Bronchial smooth muscle cell (primary cell): ENCODE results near the gene C15orf40. TPM values are rescaled to one million over a fixed set of nuclear protein-coding genes. Genes with fewer than 3 reads are reported as not detected.

ENCODE experiments used
- total RNA-seq: library from RNA; depleted of rRNA; stranded (reverse); fragments of >200 nt; gene quantifications from 2 replicates; pipeline ENCODE4 v1.2.1, GENCODE V29; 2014

C15orf40 gene
- total RNA-seq = 12.6 and 32.6 TPM in 2 replicates

GRCh38 chr15:83011271-83012075, at the start of gene C15orf40:
TSS of gene C15orf40 (minus strand) at chr15:83011639. CDS start at chr15:83011607, 32 bp downstream.

GRCh38 chr15:82985688-82986441, 25.6 kb downstream of the C15orf40 start, which contains the start of gene RAMAC:
TSS of gene RAMAC (plus strand) at chr15:82986210. CDS start at chr15:82989019, 2,809 bp downstream.

GRCh38 chr15:82952158-82953081, 59.0 kb downstream of the C15orf40 start, which contains the start of gene HOMER2:
TSS of gene HOMER2 (minus strand) at chr15:82952720. CDS start at chr15:82952535, 185 bp downstream.

Other genes starting within 250 kb of the C15orf40 start
- gene FSD2, start 205.6 kb downstream of the C15orf40 start, total RNA-seq = not detected in 2 replicates
- gene WHAMM, start 202.0 kb downstream of the C15orf40 start, total RNA-seq = 2.0 and 2.5 TPM in 2 replicates
- 9.0 and 10.2 TPM in 2 replicates for gene HOMER2, start 58.9 kb downstream of the C15orf40 start, total RNA-seq
- 28.5 and 33.4 TPM in 2 replicates for gene RAMAC, start 25.4 kb downstream of the C15orf40 start, total RNA-seq
- gene BTBD1, start 55.6 kb upstream of the C15orf40 start, total RNA-seq = 67.2 and 92.5 TPM in 2 replicates
- gene TM6SF1, start 96.0 kb upstream of the C15orf40 start, total RNA-seq = 1.9 and 2.0 TPM in 2 replicates
- gene HDGFL3, start 196.2 kb upstream of the C15orf40 start, total RNA-seq = 16.1 and 18.9 TPM in 2 replicates